ENCODE measurements around the gene MFSD2B.

DNA sequence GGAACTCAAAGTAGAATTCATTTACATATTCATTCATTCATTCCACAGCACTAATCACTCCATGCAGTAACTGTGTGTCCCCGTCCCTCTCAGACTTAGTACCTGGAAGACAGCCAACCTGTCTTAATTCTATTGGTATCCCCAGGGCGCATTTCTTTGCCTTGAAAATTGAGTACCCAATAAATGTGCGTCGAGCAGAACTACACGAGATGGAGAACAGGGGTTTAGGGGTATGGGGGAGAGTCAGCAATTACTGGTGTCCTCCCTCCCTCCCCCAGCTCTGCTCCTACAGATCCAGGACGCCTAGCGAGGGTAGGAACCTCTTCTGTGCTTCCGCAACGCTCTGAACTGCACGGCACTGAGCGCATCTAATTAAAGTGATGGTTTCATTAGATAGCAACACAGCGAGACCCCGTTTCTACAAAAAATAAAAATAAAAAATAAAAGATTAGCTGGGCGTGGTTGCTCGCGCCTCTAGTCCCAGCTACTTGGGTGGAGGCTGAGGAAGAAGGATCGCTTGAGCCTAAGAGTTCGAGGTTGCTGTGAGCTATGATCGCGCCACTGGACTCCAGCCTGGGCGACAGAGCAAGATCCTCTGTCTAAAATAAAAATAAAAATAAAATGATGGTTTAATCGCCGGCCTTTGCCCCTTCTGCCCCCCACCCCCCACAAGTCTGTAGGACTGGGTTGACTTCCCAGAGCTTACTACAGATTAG, 39.0 kb downstream of the MFSD2B start:
- TF ChIP-seq, protein P1, sequence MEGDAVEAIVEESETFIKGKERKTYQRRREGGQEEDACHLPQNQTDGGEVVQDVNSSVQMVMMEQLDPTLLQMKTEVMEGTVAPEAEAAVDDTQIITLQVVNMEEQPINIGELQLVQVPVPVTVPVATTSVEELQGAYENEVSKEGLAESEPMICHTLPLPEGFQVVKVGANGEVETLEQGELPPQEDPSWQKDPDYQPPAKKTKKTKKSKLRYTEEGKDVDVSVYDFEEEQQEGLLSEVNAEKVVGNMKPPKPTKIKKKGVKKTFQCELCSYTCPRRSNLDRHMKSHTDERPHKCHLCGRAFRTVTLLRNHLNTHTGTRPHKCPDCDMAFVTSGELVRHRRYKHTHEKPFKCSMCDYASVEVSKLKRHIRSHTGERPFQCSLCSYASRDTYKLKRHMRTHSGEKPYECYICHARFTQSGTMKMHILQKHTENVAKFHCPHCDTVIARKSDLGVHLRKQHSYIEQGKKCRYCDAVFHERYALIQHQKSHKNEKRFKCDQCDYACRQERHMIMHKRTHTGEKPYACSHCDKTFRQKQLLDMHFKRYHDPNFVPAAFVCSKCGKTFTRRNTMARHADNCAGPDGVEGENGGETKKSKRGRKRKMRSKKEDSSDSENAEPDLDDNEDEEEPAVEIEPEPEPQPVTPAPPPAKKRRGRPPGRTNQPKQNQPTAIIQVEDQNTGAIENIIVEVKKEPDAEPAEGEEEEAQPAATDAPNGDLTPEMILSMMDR (IDR thresholded peaks at IDR 0.05): no peak
- no peak for TF ChIP-seq POLR2A (IDR thresholded peaks at IDR 0.05)

Measured in heart left ventricle (tissue), 13 donors.